ENCODE measurements around the gene SYNGR3. TPM values are rescaled to one million over a fixed set of nuclear protein-coding genes. Genes with fewer than 3 reads are reported as not detected.

SYNGR3 gene
- total and polyA plus RNA-seq, 2 of the 13 experiments (the other 11 are each of a cell fraction or from before 2014, with no cell fraction given), result 0.97 to 5.7 TPM

DNA sequence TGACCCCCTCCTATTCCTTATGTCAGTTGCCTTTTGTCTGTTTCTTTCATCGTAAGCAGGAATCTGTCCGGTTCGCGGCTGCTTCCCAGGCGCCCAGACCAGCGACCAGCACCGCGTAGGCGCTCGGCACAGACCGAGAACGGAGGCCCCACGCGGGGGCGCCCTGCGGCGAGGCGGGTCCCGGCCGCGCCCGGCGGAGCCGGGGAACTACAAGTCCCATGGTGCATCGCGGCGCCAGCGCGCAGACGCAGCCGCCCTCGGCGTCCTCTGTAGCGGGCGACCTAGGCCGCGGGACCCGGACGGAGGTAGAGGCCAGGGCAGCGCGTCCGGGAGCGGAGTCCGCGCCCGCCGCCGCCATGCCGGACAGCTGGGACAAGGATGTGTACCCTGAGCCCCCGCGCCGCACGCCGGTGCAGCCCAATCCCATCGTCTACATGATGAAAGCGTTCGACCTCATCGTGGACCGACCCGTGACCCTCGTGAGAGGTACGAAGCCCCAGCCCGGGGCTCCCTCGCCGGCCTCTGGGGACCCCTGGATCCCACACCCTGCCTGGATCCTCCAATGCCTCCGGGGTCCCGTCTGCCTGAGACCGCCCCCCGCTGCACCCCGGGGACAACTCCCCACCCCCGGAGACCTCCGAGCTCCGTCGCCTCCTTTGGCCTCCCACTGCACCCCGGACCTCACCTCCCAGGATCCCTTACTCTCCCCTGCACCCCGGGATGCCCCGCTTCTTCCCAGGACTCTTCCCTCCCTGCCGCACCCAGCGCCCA lies 30.3 kb upstream of the SYNGR3 start, which contains the start of gene NDUFB10 (continued):
- TF ChIP-seq, protein P1, sequence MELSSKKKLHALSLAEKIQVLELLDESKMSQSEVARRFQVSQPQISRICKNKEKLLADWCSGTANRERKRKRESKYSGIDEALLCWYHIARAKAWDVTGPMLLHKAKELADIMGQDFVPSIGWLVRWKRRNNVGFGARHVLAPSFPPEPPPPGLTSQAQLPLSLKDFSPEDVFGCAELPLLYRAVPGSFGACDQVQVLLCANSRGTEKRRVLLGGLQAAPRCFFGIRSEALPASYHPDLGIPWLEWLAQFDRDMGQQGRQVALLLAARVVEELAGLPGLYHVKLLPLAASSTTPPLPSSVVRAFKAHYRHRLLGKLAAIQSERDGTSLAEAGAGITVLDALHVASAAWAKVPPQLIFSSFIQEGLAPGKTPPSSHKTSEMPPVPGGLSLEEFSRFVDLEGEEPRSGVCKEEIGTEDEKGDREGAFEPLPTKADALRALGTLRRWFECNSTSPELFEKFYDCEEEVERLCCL (CRISPR knock-in tag; IDR thresholded peaks at IDR 0.05; ENCODE audit: borderline replicate concordance), result 0 out of 2 replicates have a peak, but pooled peaks have one; percentile 31
- TF ChIP-seq, protein P2, sequence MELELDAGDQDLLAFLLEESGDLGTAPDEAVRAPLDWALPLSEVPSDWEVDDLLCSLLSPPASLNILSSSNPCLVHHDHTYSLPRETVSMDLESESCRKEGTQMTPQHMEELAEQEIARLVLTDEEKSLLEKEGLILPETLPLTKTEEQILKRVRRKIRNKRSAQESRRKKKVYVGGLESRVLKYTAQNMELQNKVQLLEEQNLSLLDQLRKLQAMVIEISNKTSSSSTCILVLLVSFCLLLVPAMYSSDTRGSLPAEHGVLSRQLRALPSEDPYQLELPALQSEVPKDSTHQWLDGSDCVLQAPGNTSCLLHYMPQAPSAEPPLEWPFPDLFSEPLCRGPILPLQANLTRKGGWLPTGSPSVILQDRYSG (CRISPR knock-in tag; IDR thresholded peaks at IDR 0.05), result 0 out of 2 replicates have a peak, but pooled peaks have one; percentile 75
- TF ChIP-seq ZC3H4 (CRISPR knock-in tag; IDR thresholded peaks at IDR 0.05; ENCODE audit: borderline replicate concordance) (no peak), ZMYM4 (CRISPR knock-in tag; IDR thresholded peaks at IDR 0.05) (peak; percentile 65), THAP7 (CRISPR knock-in tag; IDR thresholded peaks at IDR 0.05) (peak; percentile 77; the same call in 1 of the 2 replicates), MAZ (IDR thresholded peaks at IDR 0.05; ENCODE audit: borderline replicate concordance, low read depth, low read length) (no peak), MAZ (CRISPR knock-in tag; IDR thresholded peaks at IDR 0.05; ENCODE audit: low read depth) (peak; percentile 71), ARNTL (CRISPR knock-in tag; IDR thresholded peaks at IDR 0.05) (0 out of 2 replicates have a peak, but pooled peaks have one; percentile 42), ZNF484 (CRISPR knock-in tag; IDR thresholded peaks at IDR 0.05; ENCODE audit: borderline replicate concordance, low read depth) (no peak), YEATS4 (CRISPR knock-in tag; IDR thresholded peaks at IDR 0.05; ENCODE audit: borderline replicate concordance) (peak; percentile 91), ELF3 (CRISPR knock-in tag; IDR thresholded peaks at IDR 0.05) (peak; percentile 44), POLR2AphosphoS2 (IDR thresholded peaks at IDR 0.05; ENCODE audit: low read depth, low read length) (no peak)
- TF ChIP-seq, protein P3, sequence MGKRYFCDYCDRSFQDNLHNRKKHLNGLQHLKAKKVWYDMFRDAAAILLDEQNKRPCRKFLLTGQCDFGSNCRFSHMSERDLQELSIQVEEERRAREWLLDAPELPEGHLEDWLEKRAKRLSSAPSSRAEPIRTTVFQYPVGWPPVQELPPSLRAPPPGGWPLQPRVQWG (CRISPR knock-in tag; IDR thresholded peaks at IDR 0.05; ENCODE audit: borderline replicate concordance, low read depth), result no peak
- TF ChIP-seq, protein P4, sequence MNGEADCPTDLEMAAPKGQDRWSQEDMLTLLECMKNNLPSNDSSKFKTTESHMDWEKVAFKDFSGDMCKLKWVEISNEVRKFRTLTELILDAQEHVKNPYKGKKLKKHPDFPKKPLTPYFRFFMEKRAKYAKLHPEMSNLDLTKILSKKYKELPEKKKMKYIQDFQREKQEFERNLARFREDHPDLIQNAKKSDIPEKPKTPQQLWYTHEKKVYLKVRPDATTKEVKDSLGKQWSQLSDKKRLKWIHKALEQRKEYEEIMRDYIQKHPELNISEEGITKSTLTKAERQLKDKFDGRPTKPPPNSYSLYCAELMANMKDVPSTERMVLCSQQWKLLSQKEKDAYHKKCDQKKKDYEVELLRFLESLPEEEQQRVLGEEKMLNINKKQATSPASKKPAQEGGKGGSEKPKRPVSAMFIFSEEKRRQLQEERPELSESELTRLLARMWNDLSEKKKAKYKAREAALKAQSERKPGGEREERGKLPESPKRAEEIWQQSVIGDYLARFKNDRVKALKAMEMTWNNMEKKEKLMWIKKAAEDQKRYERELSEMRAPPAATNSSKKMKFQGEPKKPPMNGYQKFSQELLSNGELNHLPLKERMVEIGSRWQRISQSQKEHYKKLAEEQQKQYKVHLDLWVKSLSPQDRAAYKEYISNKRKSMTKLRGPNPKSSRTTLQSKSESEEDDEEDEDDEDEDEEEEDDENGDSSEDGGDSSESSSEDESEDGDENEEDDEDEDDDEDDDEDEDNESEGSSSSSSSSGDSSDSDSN (CRISPR knock-in tag; IDR thresholded peaks at IDR 0.05), result peak; percentile 92
- TF ChIP-seq, protein P5, sequence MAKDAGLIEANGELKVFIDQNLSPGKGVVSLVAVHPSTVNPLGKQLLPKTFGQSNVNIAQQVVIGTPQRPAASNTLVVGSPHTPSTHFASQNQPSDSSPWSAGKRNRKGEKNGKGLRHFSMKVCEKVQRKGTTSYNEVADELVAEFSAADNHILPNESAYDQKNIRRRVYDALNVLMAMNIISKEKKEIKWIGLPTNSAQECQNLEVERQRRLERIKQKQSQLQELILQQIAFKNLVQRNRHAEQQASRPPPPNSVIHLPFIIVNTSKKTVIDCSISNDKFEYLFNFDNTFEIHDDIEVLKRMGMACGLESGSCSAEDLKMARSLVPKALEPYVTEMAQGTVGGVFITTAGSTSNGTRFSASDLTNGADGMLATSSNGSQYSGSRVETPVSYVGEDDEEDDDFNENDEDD (CRISPR knock-in tag; IDR thresholded peaks at IDR 0.05; ENCODE audit: borderline replicate concordance), result peak; percentile 52; the same call in 1 of the 2 replicates
- TF ChIP-seq, protein P6, sequence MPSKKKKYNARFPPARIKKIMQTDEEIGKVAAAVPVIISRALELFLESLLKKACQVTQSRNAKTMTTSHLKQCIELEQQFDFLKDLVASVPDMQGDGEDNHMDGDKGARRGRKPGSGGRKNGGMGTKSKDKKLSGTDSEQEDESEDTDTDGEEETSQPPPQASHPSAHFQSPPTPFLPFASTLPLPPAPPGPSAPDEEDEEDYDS (CRISPR knock-in tag; IDR thresholded peaks at IDR 0.05), result peak; percentile 71; the same call in 1 of the 2 replicates

Data from HepG2 (cell line).